Mucosa of descending colon (tissue), 3 donors: Measurements from ENCODE around the gene TOR4A. TPM values are rescaled to one million over a fixed set of nuclear protein-coding genes. Genes with fewer than 3 reads are reported as not detected.
A peak's percentile ranks its signal among the peaks of the same experiment; 100 is the strongest.
"Not testable (repeated sequence)": the region's sequence is repeated elsewhere in the genome, so short reads cannot be mapped to it uniquely, and the experiment has no call there.

Source experiments
- ATAC-seq: fragments of 200-7000 bp; cut with Tn5 transposase; one replicate; pipeline ENCODE4 v1.9.1; 2020; ENCODE audit warnings: mild to moderate bottlenecking, moderate library complexity
- DNase-seq, 3 donors: peaks; one replicate each; pipeline ENCODE4 v3.0.0-alpha.2; 2020
- H3K36me3 ChIP-seq: fragments of 200-600 bp; one replicate; pipeline ENCODE4 v1.8.0; 2021; ENCODE audit warnings: low read depth, mild to moderate bottlenecking
- H3K4me1 ChIP-seq: fragments of 200-600 bp; one replicate; pipeline ENCODE4 v1.8.0; 2021; ENCODE audit warnings: low read depth, mild to moderate bottlenecking
- H3K4me3 ChIP-seq: fragments of 200-600 bp; one replicate; pipeline ENCODE4 v1.8.0; 2021; ENCODE audit warnings: mild to moderate bottlenecking
- H3K9me3 ChIP-seq: fragments of 200-600 bp; one replicate; pipeline ENCODE4 v1.8.0; 2021; ENCODE audit warnings: mild to moderate bottlenecking
- intact Hi-C, 2 donors: fragments of 100-400 bp; cut with DNase I in 1 of 2; cut with micrococcal nuclease in 1 of 2; formaldehyde crosslinking; loops; one replicate each; pipeline versions ENCODE4 v1.11.0 to v1.11.1; 2022; cut with DNase I, micrococcal nuclease
- total RNA-seq, 3 donors: library from RNA; stranded (reverse); fragmentation: NEBNext Ultra II Directional in 2 of 3; extraction: Animal tissue kit (Norgen Biotek cat#: 25700) in 2 of 3; gene quantifications; one replicate each; pipeline versions ENCODE4 v1.2.1 to v1.2.4, GENCODE V29; 2021 to 2023
- TF ChIP-seq, protein P1 (sequence below): fragments of 200-600 bp; IDR thresholded peaks from one replicate; pipeline ENCODE4 v1.8.0; 2022; ENCODE audit warnings: antibody characterized with exemption, mild to moderate bottlenecking
- donor health status: DM: no; HTN: no; CAD: no; lungs with moderate emphysema.
- donor health status: DM: no; HTN: no; CAD: no.
- donor health status: DM: no; HTN: yes; CAD: no.

Gene TOR4A
- total RNA-seq, 3 donors from 2014 or later: 23.3 to 48.6 (median 45.3) TPM

DNA sequence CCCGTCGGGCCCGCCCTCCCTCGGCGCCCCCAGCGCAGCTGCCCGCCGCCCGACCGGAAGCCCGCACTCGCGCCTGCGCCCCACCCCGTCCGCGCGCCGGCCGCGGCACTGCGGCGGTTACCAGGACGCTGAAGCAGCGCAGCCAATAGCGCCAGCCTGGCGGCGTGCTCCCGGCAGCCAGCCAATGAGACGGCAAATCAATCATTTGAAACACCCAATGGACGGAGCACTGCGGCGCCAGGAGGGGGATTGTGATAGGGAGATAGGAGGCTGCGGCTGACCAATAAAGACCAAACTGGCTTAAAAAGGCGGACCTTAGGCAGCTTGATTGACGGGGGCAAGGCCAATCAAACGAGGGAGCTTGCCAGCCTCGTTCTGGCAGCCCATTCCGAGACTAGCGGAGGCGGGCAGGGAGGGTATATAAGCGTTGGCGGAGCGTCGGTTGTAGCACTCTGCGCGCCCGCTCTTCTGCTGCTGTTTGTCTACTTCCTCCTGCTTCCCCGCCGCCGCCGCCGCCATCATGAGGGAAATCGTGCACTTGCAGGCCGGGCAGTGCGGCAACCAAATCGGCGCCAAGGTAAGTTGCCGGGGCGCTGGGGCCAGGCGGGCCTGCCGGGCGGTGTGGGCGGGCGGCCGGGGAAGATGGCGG lies 36.6 kb upstream of the TOR4A start, which contains the start of gene TUBB4B:
TUBB4B (plus strand) TSS at position 447 of the 649 bp plus-strand sequence; CDS start at position 521, 74 bp downstream.
- intact Hi-C loops: no loop called here
- peak; percentile 98 to 99 (median 99) for DNase-seq
- Histone ChIP-seq H3K9me3 (no peaks in the 10 kb centered on the region), H3K4me1 (peaks cover 56% of the 10 kb centered on the region), H3K4me3 (peak within 1 kb of the TSS; percentile 65), H3K36me3 (peaks cover 4% of the 10 kb centered on the region)
- TF ChIP-seq, protein P1, sequence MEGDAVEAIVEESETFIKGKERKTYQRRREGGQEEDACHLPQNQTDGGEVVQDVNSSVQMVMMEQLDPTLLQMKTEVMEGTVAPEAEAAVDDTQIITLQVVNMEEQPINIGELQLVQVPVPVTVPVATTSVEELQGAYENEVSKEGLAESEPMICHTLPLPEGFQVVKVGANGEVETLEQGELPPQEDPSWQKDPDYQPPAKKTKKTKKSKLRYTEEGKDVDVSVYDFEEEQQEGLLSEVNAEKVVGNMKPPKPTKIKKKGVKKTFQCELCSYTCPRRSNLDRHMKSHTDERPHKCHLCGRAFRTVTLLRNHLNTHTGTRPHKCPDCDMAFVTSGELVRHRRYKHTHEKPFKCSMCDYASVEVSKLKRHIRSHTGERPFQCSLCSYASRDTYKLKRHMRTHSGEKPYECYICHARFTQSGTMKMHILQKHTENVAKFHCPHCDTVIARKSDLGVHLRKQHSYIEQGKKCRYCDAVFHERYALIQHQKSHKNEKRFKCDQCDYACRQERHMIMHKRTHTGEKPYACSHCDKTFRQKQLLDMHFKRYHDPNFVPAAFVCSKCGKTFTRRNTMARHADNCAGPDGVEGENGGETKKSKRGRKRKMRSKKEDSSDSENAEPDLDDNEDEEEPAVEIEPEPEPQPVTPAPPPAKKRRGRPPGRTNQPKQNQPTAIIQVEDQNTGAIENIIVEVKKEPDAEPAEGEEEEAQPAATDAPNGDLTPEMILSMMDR: no peak
- ATAC-seq: peak; percentile 77

DNA sequence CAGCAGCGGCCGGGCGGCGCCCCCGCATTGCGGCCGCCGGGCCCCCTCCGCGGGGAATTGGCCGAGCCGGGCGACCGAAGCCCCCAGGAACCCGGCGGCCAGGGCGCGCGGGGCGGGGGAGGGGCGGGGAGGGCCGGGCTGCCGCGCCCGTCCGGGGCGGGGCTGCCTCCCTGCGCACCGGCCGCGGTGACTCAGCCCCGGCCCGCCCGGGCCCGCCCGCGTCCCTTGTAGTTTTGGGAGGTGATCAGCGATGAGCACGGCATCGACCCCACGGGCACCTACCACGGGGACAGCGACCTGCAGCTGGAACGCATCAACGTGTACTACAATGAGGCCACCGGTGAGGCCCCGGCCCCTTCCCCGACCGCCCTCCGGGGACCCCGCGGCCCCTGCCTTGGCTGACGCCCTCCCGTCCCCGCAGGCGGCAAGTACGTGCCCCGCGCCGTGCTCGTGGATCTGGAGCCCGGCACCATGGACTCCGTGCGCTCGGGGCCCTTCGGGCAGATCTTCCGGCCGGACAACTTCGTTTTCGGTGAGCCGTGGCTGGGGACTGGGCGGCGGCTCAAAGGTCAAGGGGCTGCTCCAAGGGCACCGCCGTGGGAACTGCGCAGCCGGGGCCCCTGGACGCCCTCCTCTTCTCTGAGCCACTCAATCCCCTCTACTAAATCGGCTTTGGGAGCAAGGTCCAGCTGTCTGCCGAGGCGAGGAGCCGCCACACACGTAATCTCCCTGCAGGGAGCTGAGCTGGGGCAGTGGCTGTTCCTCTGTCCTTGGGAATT lies 35.8 kb upstream of the TOR4A start:
- peak overlapping the region; percentile 65 for H3K4me3 ChIP-seq
- TF ChIP-seq, protein P1: no peak
- H3K4me1 ChIP-seq: peaks cover 48% of the 10 kb centered on the region
- ATAC-seq (peak; percentile 31), DNase-seq (peak; percentile 71 to 85 (median 83))
- no peaks in the 10 kb centered on the region for H3K9me3 ChIP-seq
- intact Hi-C loops: no loop called here
- H3K36me3 ChIP-seq: peaks cover 4% of the 10 kb centered on the region

DNA sequence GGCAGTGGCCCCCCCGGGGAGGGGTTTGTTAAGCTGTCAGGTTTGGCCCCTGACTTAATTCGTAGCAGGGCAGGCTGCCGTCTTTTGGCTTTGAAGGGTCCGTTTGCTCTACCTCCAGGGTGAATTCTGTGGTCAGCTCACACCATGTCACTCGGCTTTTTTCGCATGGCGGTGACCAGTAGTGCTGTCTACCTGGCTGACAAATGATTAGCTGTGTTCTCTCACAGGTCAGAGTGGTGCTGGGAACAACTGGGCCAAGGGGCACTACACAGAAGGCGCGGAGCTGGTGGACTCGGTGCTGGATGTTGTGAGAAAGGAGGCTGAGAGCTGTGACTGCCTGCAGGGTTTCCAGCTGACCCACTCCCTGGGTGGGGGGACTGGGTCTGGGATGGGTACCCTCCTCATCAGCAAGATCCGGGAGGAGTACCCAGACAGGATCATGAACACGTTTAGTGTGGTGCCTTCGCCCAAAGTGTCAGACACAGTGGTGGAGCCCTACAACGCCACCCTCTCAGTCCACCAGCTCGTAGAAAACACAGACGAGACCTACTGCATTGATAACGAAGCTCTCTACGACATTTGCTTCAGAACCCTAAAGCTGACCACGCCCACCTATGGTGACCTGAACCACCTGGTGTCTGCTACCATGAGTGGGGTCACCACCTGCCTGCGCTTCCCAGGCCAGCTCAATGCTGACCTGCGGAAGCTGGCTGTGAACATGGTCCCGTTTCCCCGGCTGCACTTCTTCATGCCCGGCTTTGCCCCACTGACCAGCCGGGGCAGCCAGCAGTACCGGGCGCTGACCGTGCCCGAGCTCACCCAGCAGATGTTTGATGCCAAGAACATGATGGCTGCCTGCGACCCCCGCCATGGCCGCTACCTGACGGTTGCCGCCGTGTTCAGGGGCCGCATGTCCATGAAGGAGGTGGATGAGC lies 35.0 kb upstream of the TOR4A start:
- Histone ChIP-seq H3K36me3 (peaks cover 4% of the 10 kb centered on the region), H3K4me3 (peak overlapping the region; percentile 65), H3K4me1 (peaks cover 41% of the 10 kb centered on the region), H3K9me3 (no peaks in the 10 kb centered on the region)
- peak in 2 of 3 donors; percentile 30 to 40 for DNase-seq
- intact Hi-C loops: no loop called here
- TF ChIP-seq, protein P1: no peak
- ATAC-seq: no peak

DNA sequence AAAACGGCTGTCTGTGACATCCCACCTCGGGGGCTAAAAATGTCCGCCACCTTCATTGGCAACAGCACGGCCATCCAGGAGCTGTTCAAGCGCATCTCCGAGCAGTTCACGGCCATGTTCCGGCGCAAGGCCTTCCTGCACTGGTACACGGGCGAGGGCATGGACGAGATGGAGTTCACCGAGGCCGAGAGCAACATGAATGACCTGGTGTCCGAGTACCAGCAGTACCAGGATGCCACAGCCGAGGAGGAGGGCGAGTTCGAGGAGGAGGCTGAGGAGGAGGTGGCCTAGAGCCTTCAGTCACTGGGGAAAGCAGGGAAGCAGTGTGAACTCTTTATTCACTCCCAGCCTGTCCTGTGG lies 34.3 kb upstream of the TOR4A start:
- peaks cover 34% of the 10 kb centered on the region for H3K4me1 ChIP-seq
- intact Hi-C loops, DNase-seq, H3K9me3 ChIP-seq, ATAC-seq, H3K4me3 ChIP-seq, H3K36me3 ChIP-seq: not testable (repeated sequence)

DNA sequence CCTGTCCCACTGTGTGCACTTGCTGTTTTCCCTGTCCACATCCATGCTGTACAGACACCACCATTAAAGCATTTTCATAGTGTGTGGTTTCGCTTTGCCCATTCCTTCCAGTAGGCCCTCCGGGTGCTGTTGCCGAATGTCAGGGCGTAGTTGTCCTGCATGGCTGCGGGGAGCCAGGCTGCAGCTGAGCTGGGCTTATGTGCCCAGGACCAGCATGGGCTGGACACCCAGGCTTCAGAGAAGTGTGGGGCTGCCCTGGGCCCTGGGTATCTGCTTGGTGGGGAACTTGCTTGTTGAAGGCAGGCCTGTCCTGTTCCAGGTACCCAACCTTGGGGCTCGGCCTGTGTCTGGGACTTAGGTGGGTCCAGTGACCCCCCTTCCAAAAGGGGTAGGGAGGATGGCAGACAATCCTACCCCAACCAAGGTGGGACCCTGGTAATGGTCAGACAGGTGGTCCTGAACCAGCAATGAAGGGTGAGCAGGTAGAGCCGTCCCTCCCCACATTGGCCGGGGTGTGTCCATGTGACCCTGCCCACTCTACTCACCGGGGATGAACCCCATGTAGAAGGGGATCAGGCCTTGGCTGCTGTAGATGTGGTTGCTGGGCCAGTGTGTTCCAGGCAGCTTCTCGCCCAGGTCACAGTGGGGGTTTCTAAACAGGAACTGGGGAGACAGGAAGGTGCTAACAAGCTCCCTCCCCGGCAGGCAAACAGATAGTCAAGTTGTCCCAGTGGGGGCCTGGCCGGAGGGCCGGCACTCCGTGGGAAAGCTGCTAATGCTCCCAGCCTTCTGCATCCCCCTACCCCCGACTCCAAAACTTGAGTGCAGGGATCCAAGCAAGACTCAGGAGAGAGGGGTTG lies 33.7 kb upstream of the TOR4A start:
- Histone ChIP-seq H3K9me3 (no peaks in the 10 kb centered on the region), H3K36me3 (peaks cover 4% of the 10 kb centered on the region), H3K4me1 (peaks cover 28% of the 10 kb centered on the region), H3K4me3 (no peak overlapping the region)
- TF ChIP-seq, protein P1: no peak
- ATAC-seq: no peak
- no peak for DNase-seq
- intact Hi-C loops: no loop called here
